ENCODE results near the gene NKX1-1. TPM values are rescaled to one million over a fixed set of nuclear protein-coding genes. Genes with fewer than 3 reads are reported as not detected.

Gene NKX1-1
- total RNA-seq, 1 donor from 2014 or later = not detected

- intact Hi-C loops (cut with DNase I) = no loop called here
- DNase-seq (ENCODE audit: low spot score) = peak; percentile 58
These were observed 40.7 kb downstream of the NKX1-1 start for GRCh38 chr4:1365271-1366178.

GRCh38 chr4:1364748-1365147 lies 41.5 kb downstream of the NKX1-1 start:
- DNase-seq (ENCODE audit: low spot score) = no peak
- intact Hi-C loops (cut with DNase I) = no loop called here

- DNase-seq (ENCODE audit: low spot score) = no peak
- intact Hi-C loops (cut with DNase I) = no loop called here
These were observed 42.0 kb downstream of the NKX1-1 start for GRCh38 chr4:1364217-1364616.

GRCh38 chr4:1363513-1363912 lies 42.7 kb downstream of the NKX1-1 start:
- intact Hi-C loops (cut with DNase I) = no loop called here
- DNase-seq (ENCODE audit: low spot score) = no peak

GRCh38 chr4:1362521-1362920 lies 43.7 kb downstream of the NKX1-1 start:
- intact Hi-C loops (cut with DNase I) = no loop called here
- DNase-seq (ENCODE audit: low spot score) = no peak

GRCh38 chr4:1362046-1362445 lies 44.2 kb downstream of the NKX1-1 start:
- DNase-seq (ENCODE audit: low spot score) = no peak
- intact Hi-C loops (cut with DNase I) = no loop called here

- intact Hi-C loops (cut with DNase I) = no loop called here
- no peak for DNase-seq (ENCODE audit: low spot score)
These were observed 44.8 kb downstream of the NKX1-1 start for GRCh38 chr4:1361431-1361830.

GRCh38 chr4:1360423-1361283 lies 45.6 kb downstream of the NKX1-1 start:
- DNase-seq (ENCODE audit: low spot score) = no peak
- intact Hi-C loops (cut with DNase I) = no loop called here

- DNase-seq (ENCODE audit: low spot score) = no peak
- intact Hi-C loops (cut with DNase I) = loop anchor here (5.0 kb wide), 1 partner anchor 152 kb away; no protein-coding TSS in a partner anchor
These were observed 46.3 kb downstream of the NKX1-1 start for GRCh38 chr4:1359976-1360375.

GRCh38 chr4:1359144-1359501 lies 47.1 kb downstream of the NKX1-1 start:
- DNase-seq (ENCODE audit: low spot score) = no peak
- intact Hi-C loops (cut with DNase I) = loop anchor here (5.0 kb wide), 1 partner anchor 153 kb away; no protein-coding TSS in a partner anchor

GRCh38 chr4:1358421-1359143 lies 47.7 kb downstream of the NKX1-1 start:
- intact Hi-C loops (cut with DNase I) = loop anchor here (5.0 kb wide), 1 partner anchor 154 kb away; no protein-coding TSS in a partner anchor
- DNase-seq (ENCODE audit: low spot score) = no peak

GRCh38 chr4:1357356-1358248 lies 48.6 kb downstream of the NKX1-1 start:
- intact Hi-C loops (cut with DNase I) = loop anchor here (5.0 kb wide), 1 partner anchor 155 kb away; no protein-coding TSS in a partner anchor
- no peak for DNase-seq (ENCODE audit: low spot score)

GRCh38 chr4:1356181-1356998 lies 49.9 kb downstream of the NKX1-1 start:
- DNase-seq (ENCODE audit: low spot score) = no peak
- intact Hi-C loops (cut with DNase I) = loop anchor here (1.0 to 5.0 kb wide), 2 partner anchors 156 to 273 kb away; no protein-coding TSS in a partner anchor

- DNase-seq (ENCODE audit: low spot score) = no peak
- intact Hi-C loops (cut with DNase I) = loop anchor here (5.0 kb wide), 1 partner anchor 157 kb away; no protein-coding TSS in a partner anchor
These were observed 50.9 kb downstream of the NKX1-1 start for GRCh38 chr4:1355378-1355777.

GRCh38 chr4:1354983-1355275 lies 51.3 kb downstream of the NKX1-1 start:
- DNase-seq (ENCODE audit: low spot score) = no peak
- intact Hi-C loops (cut with DNase I) = loop anchor here (5.0 kb wide), 3 partner anchors 157 to 372 kb away; no protein-coding TSS in a partner anchor

- DNase-seq (ENCODE audit: low spot score) = no peak
- intact Hi-C loops (cut with DNase I) = loop anchor here (5.0 kb wide), 2 partner anchors 187 to 373 kb away; no protein-coding TSS in a partner anchor
These were observed 51.9 kb downstream of the NKX1-1 start for GRCh38 chr4:1354136-1354982.

Measured in cardiac septum (tissue), 1 donor.